Ishikawa (cell line): ENCODE results near the gene WFIKKN1.

Experiments used
- CEBPB ChIP-seq: IDR thresholded peaks from 2 replicates; pipeline ENCODE4 v1.6.1; 2012
- CREB1 ChIP-seq: IDR thresholded peaks from 2 replicates; pipeline ENCODE4 v1.6.1; 2012; ENCODE audit warnings: low read depth
- EGR1 ChIP-seq: IDR thresholded peaks from 2 replicates; pipeline ENCODE4 v1.6.1; 2012
- EP300 ChIP-seq: IDR thresholded peaks from 2 replicates; pipeline ENCODE4 v1.6.1; 2012; ENCODE audit warnings: borderline replicate concordance
- FOXM1 ChIP-seq: IDR thresholded peaks from 2 replicates; pipeline ENCODE4 v1.6.1; 2012; ENCODE audit warnings: low read depth, borderline replicate concordance
- MAX ChIP-seq: IDR thresholded peaks from 2 replicates; pipeline ENCODE4 v1.6.1; 2012
- NFIC ChIP-seq: IDR thresholded peaks from 2 replicates; pipeline ENCODE4 v1.6.1; 2012
- RAD21 ChIP-seq: IDR thresholded peaks from 2 replicates; pipeline ENCODE4 v1.6.1; 2012; ENCODE audit warnings: low read depth
- REST ChIP-seq: IDR thresholded peaks from 2 replicates; pipeline ENCODE4 v1.6.1; 2012; ENCODE audit warnings: low read depth, mild to moderate bottlenecking
- TAF1 ChIP-seq: IDR thresholded peaks from 2 replicates; pipeline ENCODE4 v1.6.1; 2012; ENCODE audit warnings: low read depth, mild to moderate bottlenecking
- TCF12 ChIP-seq: IDR thresholded peaks from 2 replicates; pipeline ENCODE4 v1.6.1; 2012; ENCODE audit warnings: low read depth
- TEAD4 ChIP-seq: IDR thresholded peaks from 2 replicates; pipeline ENCODE4 v1.6.1; 2012
- USF1 ChIP-seq: IDR thresholded peaks from 2 replicates; pipeline ENCODE4 v1.6.1; 2012
- YY1 ChIP-seq: IDR thresholded peaks from 2 replicates; pipeline ENCODE4 v1.6.1; 2012; ENCODE audit warnings: low read depth
- ZBTB7A ChIP-seq: IDR thresholded peaks from 2 replicates; pipeline ENCODE4 v1.6.1; 2012; ENCODE audit warnings: low read depth

WFIKKN1 gene

GRCh38 chr16:662095-662494, 31.3 kb downstream of the WFIKKN1 start:
- TF ChIP-seq CREB1, result no peak
- no peak for TF ChIP-seq TEAD4
- TF ChIP-seq MAX, result no peak
- no peak for TF ChIP-seq USF1
- TF ChIP-seq REST, result no peak
- TF ChIP-seq RAD21, result no peak
- no peak for TF ChIP-seq CEBPB
- no peak for TF ChIP-seq YY1
- TF ChIP-seq NFIC, result no peak
- no peak for TF ChIP-seq EGR1
- no peak for TF ChIP-seq ZBTB7A
- TF ChIP-seq TCF12, result no peak

GRCh38 chr16:662597-662996, 31.8 kb downstream of the WFIKKN1 start:
- TF ChIP-seq USF1 (no peak), CEBPB (no peak), EP300 (no peak), REST (no peak), TAF1 (no peak), FOXM1 (no peak), YY1 (no peak), TCF12 (no peak), EGR1 (no peak)

GRCh38 chr16:666572-666971, 35.8 kb downstream of the WFIKKN1 start:
- TF ChIP-seq ZBTB7A (no peak), REST (no peak), EGR1 (no peak), EP300 (no peak), CEBPB (no peak), USF1 (no peak), FOXM1 (no peak), MAX (no peak), TCF12 (no peak), TAF1 (no peak), TEAD4 (no peak), YY1 (no peak), NFIC (no peak), RAD21 (no peak)

- TF ChIP-seq ZBTB7A, result no peak
- TF ChIP-seq USF1, result no peak
- TF ChIP-seq EP300, result no peak
- TF ChIP-seq NFIC, result no peak
- TF ChIP-seq CEBPB, result no peak
- TF ChIP-seq FOXM1, result no peak
- no peak for TF ChIP-seq TEAD4
- no peak for TF ChIP-seq TCF12
- TF ChIP-seq MAX, result no peak
- TF ChIP-seq CREB1, result no peak
- TF ChIP-seq EGR1, result no peak
- TF ChIP-seq REST, result no peak
- no peak for TF ChIP-seq YY1
Measured at GRCh38 chr16:667113-667779, 36.5 kb downstream of the WFIKKN1 start.
